SKM-1 treated with dmso at 0.1 percent for 144 hours (cell line): ENCODE results near the gene CATSPERD.
A peak's percentile ranks its signal among the peaks of the same experiment; 100 is the strongest.
"Not testable (repeated sequence)": the region's sequence is repeated elsewhere in the genome, so short reads cannot be mapped to it uniquely, and the experiment has no call there.

Source experiments
- DNase-seq: peaks from one replicate; lab custom pipeline; 2025; ENCODE audit not compliant: unreplicated experiment; lab: John Stamatoyannopoulos, UW

Gene CATSPERD

DNA sequence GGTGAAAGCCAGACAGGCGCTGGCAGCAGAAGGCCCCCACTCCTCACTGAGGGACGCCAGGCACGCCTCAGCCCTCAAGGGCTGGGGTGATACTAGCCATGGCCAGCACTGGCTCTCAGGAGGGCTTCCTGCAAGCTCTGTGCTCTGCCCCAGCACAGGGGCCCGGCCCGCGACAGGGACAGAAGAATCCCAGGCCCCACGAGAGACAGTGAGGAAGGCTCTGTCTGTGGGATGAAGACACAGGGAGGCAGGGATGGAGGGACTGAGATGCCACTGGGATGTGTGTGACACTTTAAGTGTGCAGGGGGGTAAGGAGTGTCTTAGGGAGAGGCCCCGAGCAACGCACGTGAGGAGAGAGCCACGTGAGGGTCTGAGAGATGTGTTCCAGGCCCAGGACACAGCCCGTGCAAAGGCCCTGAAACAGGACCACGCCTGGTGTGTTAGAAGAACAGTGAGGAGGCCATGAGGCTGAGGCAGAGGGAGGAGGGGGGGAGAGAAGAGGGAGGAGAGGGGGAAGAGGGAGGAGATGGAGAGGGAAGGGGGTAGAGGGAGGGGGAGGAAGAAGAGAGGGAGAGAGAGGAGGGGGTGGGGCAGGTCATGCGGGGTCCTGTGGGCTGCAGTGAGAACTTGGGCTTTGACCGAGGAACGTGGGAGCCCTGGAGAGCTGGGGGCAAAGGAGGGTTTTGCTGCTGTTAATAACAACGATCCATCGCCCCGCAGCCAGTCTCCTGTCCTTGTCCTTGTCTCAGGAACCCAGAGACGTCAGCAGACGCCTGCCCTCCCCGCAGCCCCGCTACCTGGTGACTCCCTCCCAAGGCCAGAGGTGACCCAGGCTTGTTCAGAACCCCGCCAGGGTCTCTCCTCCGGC lies 23.2 kb upstream of the CATSPERD start:
- no peak for DNase-seq

- no peak for DNase-seq
Measured at GRCh38 chr19:5697890-5698634, 22.4 kb upstream of the CATSPERD start.

- no peak for DNase-seq
Measured at GRCh38 chr19:5698635-5699422, 21.6 kb upstream of the CATSPERD start.

- no peak for DNase-seq
Measured at GRCh38 chr19:5700455-5701092, 19.9 kb upstream of the CATSPERD start.

DNA sequence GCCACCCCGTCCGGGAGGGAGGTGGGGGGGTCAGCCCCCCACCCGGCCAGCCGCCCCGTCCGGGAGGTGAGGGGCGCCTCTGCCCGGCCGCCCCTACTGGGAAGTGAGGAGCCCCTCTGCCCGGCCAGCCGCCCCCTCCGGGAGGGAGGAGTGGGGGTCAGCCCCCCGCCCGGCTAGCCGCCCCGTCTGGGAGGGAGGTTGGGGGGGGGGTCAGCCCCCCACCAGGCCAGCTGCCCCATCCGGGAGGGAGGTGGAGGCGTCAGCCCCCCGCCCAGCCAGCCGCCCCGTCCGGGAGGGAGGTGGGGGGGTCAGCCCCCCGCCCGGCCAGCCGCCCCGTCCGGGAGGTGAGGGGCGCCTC lies 18.4 kb upstream of the CATSPERD start:
- DNase-seq = not testable (repeated sequence)

DNA sequence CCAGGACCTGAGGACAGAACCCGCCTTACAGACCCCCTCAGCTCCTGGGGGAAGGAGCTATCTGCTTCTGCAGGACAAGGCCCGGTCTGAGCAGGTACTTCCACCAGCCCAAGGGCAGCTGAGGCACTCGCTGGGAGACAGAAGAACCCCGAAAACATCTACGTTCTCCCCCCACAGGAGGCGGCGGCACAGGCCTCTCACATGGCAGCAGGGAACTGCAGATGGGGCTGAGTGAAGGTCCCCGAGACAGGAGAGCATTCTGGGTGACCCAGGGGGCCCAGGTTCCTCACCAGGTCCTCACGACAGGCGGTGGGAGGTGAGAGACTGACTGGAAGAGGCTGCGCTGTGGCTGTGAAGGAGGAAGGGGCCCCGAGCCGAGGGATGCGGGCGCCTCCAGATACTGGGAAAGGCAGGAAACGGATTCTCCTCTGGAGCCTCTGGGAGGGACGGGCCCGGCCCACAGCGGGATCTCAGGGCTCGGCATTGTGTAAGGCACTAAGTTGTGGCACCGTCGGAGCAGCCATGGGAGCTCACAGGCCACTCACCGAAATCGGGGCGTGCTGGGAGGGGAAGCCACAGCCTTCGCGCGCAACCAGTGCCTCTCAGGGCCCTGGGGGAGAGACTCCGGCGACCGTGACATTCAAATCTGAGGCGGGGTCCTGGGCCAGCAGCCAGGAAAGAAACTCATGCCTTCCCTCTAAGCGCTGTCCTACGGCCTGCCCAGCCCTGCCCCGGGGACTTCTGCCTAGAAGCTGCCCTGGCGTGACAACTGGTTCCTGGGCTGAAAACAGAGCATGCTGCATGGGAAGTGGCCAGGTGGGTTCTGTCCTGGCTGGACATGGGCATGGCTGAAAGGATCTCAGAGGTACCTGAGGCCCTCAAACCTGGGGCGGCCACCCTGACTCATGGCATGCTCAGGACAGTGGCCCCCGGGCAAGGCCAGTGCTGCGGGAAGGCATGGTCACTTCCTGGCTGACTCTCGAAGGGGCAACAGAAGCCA lies 16.3 kb upstream of the CATSPERD start:
- no peak for DNase-seq

DNA sequence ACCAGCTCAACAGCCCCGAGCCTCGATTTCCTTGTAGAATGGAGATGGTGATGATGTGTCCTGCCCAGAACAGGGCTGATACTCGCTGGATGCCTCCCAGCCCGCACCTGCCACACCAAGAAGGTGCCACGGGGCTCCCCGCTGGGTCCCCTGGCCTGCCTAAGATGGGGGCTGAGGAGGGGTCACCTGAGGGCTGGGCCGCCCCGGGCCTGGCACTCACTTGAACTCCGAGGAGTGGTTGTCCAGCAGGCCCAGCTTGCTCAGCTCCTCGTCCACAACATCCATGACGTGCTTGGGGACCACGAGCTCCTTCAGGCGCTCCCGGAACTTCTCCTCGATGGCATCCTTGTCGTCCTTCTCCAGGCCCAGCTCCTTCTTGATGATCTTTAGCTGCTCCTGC lies 14.9 kb upstream of the CATSPERD start:
- no peak for DNase-seq

- DNase-seq = no peak
Measured at GRCh38 chr19:5706876-5707573, 13.4 kb upstream of the CATSPERD start.

GRCh38 chr19:5707576-5708575 lies 12.6 kb upstream of the CATSPERD start:
- no peak for DNase-seq

- no peak for DNase-seq
Measured at GRCh38 chr19:5711025-5711424, 9.4 kb upstream of the CATSPERD start.

DNA sequence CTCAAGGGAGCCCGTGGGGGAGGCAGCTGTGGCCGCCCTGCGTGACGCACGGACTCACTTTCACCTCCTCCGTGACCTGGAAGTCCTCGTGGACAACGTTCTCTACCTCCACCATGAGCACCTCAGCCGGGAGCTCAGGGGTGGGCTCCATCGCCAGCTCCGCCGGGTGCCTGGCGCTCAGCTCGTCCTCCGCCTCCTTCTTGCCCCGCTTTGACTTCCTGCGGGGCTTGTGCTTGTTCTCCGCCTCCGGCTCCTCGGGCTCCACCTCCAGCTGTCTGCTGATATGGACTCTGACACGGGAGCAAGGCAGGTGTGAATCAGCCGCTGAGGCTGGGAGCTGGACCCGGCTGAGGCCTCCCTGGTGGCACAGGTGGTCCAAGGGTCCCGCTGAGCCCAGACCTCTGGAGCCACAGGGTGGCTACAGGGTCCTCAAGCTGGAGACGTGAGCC lies 8.7 kb upstream of the CATSPERD start:
- DNase-seq = no peak

DNA sequence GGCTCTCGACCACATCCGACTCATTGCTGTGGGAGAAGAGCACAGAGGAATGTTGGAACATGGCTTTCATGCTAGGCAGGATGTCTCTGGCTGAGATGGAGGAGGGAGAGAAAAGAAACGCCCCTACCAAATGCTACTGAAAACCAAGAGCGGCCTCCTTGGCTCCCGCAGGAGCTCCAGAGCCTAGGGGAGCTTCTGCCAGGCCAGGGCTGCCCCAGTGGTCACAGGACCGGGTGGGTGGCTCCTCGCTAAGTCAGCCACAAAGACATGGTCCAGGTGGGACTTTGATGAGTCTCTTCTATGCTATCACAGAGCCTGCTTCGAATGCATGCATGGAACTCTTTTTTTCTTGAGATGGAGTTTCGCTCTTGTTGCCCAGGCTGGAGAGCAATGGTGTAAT lies 7.2 kb upstream of the CATSPERD start:
- no peak for DNase-seq

GRCh38 chr19:5714816-5715215 lies 5.6 kb upstream of the CATSPERD start:
- no peak for DNase-seq

GRCh38 chr19:5717215-5717935 lies 3.1 kb upstream of the CATSPERD start:
- DNase-seq = no peak

DNA sequence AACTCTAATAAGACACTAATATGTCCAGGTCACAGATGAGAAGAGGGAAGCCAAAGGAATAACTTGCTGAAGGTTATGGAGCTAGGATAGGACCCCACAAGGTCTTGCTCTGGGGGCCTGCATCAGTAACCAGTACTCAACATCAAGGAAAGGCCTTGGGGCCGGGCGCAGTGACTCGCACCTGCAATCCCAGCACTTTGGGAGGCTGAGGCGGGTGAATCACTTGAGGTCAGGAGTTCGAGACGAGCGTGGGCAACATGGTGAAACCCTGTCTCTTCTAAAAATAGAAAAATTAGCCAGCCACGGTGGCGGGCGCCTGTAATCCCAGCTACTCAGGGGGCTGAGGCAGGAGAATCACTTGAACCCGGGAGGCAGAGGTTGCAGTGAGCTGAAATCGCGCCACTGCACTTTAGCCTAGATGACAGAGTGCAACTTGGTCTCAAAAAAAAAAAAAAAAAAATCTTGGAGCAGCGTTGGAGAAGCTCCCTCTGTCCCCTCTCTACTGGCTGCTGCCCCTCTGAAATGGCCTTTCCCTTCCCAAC lies 2.3 kb upstream of the CATSPERD start:
- DNase-seq = no peak

DNA sequence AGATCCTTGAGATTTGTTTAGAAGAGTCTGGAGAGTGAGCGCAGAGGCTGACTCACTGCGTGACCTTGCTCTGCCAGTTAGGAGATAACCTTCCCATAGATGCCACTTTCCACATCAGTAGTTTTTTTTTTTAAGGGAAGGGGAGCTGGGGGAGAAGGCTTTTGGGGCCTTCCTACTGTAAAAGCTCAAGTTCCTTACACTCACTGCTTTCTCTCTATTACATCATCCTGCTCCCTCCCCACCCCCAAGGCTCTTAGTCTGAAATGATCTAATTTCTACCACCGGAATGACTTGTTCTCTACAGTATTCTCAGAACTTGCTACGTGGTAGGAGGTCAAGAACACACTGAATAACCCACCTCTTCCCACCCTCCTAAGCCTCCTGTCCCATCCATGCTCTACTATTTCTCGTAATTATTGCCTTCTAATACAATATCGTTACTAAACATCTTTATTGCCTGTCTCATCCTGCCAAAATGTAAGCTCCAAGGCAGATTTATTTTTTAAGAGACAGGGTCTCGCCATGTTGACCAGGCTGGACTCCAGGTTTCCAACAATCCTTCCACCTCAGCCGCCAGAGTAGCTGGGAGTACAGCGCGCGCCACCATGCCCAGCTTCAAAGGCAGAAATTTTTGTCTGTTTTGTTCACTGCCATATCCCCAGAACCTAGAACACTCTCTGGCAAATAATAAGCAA lies 1.7 kb upstream of the CATSPERD start:
- DNase-seq = peak; percentile 37
